Epithelial cell of proximal tubule (primary cell): ENCODE measurements around the gene HBQ1. TPM values are rescaled to one million over a fixed set of nuclear protein-coding genes. Genes with fewer than 3 reads are reported as not detected.
A peak's percentile ranks its signal among the peaks of the same experiment; 100 is the strongest.
"Not testable (repeated sequence)": the region's sequence is repeated elsewhere in the genome, so short reads cannot be mapped to it uniquely, and the experiment has no call there.

Source experiments
- DNase-seq: peaks from one replicate; pipeline ENCODE4 v3.0.0-alpha.2; 2011; ENCODE audit warnings: low read depth
- H3K4me3 ChIP-seq: 2 replicates; pipeline ENCODE4 v1.5.1; 2011; ENCODE audit warnings: low read depth, mild to moderate bottlenecking, low read length
- total RNA-seq: library from RNA; depleted of rRNA; stranded (reverse); fragments of >200 nt; gene quantifications from 2 replicates; pipeline ENCODE4 v1.2.3, GENCODE V29; 2015
- TF ChIP-seq, protein P1 (sequence below): conservative IDR thresholded peaks from 2 replicates; pipeline ENCODE4 v1.5.1; 2012; ENCODE audit warnings: low read depth, mild to moderate bottlenecking, low read length

The HBQ1 gene
- total RNA-seq, 1 donor from 2014 or later: 12.1 TPM

- no peak overlapping the region for H3K4me3 ChIP-seq
- TF ChIP-seq, protein P1, sequence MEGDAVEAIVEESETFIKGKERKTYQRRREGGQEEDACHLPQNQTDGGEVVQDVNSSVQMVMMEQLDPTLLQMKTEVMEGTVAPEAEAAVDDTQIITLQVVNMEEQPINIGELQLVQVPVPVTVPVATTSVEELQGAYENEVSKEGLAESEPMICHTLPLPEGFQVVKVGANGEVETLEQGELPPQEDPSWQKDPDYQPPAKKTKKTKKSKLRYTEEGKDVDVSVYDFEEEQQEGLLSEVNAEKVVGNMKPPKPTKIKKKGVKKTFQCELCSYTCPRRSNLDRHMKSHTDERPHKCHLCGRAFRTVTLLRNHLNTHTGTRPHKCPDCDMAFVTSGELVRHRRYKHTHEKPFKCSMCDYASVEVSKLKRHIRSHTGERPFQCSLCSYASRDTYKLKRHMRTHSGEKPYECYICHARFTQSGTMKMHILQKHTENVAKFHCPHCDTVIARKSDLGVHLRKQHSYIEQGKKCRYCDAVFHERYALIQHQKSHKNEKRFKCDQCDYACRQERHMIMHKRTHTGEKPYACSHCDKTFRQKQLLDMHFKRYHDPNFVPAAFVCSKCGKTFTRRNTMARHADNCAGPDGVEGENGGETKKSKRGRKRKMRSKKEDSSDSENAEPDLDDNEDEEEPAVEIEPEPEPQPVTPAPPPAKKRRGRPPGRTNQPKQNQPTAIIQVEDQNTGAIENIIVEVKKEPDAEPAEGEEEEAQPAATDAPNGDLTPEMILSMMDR: no peak
These were observed 32.7 kb downstream of the HBQ1 start for GRCh38 chr16:212999-213398.

GRCh38 chr16:220021-220420 lies 39.8 kb downstream of the HBQ1 start:
- no peak for DNase-seq
- TF ChIP-seq, protein P1: no peak
- no peak overlapping the region for H3K4me3 ChIP-seq

More at GRCh38 chr16:212999-213398, 32.7 kb downstream of the HBQ1 start:
- DNase-seq: no peak

DNA sequence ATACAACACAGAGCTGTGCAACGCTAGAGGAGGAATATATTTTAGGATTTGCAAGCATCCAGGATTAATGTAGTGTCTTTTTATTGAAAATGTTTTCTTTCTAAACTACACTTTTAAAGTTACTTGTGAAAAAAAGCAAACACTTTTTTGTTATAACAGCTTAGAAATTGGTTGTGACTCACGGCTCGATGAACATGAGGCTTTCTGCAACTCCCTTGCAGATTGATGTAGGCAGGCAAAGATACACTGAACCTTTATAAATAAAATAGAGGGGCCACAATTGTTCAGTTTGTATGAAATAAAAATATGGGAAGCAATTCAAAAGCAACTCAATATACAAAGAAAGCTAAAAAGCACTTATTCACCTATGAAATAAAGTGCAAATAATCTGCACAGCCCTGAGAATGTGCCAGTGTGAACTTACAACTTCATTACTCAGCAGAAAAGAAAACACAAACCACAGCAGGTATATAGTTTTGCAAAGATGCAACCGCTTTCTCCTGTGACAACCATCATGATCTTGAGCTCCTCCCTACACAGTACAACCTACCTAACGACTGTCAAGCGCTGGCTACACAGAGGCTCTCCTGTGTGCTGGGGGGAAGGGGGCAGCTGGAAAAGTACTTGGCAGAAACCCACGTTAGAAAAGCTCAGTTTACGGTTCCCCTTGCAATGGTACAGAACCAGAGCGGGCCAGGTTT lies 48.0 kb downstream of the HBQ1 start:
- peak overlapping the region; percentile 89 for H3K4me3 ChIP-seq
- TF ChIP-seq, protein P1: no peak
- DNase-seq: no peak

- TF ChIP-seq, protein P1: no peak
- no peak for DNase-seq
- peak within 1 kb of the TSS; percentile 89 for H3K4me3 ChIP-seq
These were observed 48.8 kb downstream of the HBQ1 start, which contains the start of gene LUC7L for GRCh38 chr16:228852-229730. Gene LUC7L, minus strand, starts transcription at chr16:229449. Its CDS starts 110 bp downstream, at chr16:229339.

DNA sequence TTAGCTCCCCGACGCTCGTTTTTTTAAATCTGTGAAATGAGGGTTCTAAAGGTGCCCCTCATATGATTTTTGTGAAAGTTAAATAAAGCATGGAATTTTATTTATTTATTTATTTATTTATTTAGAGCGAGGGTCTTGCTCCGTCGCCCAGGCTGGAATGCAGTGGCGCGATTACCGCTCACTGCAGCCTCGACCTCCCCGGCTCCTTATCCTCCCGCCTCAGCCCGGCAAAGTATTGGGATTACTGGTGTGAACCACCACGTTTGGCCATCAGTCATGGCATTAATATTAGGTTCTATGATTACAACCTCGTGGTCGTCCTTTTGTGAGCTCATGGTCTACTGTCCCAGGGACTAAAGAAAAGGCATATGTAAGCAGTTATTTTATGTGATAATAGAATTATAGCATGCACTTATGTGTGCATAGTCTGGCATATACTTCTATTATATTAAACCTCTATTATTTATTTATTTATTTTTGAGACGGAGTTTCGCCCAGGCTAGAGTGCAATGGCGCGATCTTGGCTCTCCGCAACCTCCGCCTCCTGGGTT lies 49.5 kb downstream of the HBQ1 start:
- peak overlapping the region; percentile 89 for H3K4me3 ChIP-seq
- TF ChIP-seq, protein P1: no peak
- DNase-seq: no peak

DNA sequence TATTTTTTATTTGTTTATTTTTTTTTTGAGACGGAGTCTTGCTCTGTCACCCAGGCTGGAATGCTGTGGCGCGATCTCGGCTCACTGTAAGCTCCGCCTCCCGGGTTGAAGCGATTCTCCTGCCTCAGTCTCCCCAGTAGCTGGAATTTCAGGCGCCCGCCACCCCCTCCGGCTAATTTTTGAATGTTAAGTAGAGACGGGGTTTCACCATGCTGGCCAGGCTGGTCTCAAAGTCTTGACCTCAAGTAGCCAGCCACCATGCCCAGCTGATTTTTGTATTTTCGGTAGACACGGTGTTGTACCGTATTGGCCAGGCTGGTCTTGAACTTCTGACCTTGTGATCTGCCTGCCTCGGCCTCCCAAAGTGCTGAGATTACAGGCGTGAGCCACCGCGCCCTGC lies 50.1 kb downstream of the HBQ1 start:
- not testable (repeated sequence) for DNase-seq, H3K4me3 ChIP-seq

Other genes with a start within 250 kb of the HBQ1 start
- 9.4 and 23.7 TPM in 2 replicates for gene POLR3K, start 126.9 kb upstream of the HBQ1 start, total RNA-seq
- gene SNRNP25, start 126.6 kb upstream of the HBQ1 start, total RNA-seq: 53.9 and 78.1 TPM in 2 replicates
- 17.5 and 21.2 TPM in 2 replicates for gene RHBDF1, start 107.8 kb upstream of the HBQ1 start, total RNA-seq
- gene MPG, start 102.2 kb upstream of the HBQ1 start, total RNA-seq: 92.8 and 223 TPM in 2 replicates
- 12.2 and 14.4 TPM in 2 replicates for gene NPRL3, start 41.8 kb upstream of the HBQ1 start, total RNA-seq
- gene HBZ, start 27.8 kb upstream of the HBQ1 start, total RNA-seq: not detected in 2 replicates
- not detected in 2 replicates for gene HBM, start 14.5 kb upstream of the HBQ1 start, total RNA-seq
- not detected in 2 replicates for gene HBA2, start 7.6 kb upstream of the HBQ1 start, total RNA-seq
- gene HBA1, start 3.8 kb upstream of the HBQ1 start, total RNA-seq: not detected in 2 replicates
- gene LUC7L, start 49.0 kb downstream of the HBQ1 start, total RNA-seq: 49.3 and 77.6 TPM in 2 replicates
- 67.3 and 87.6 TPM in 2 replicates for gene FAM234A, start 54.4 kb downstream of the HBQ1 start, total RNA-seq
- gene RGS11, start 95.5 kb downstream of the HBQ1 start, total RNA-seq: 1.0 TPM in 1 of 2 replicates, not detected in the other
- 0.29 TPM in 1 of 2 replicates, not detected in the other for gene ARHGDIG, start 100.1 kb downstream of the HBQ1 start, total RNA-seq
- not detected in 2 replicates for gene PDIA2, start 102.7 kb downstream of the HBQ1 start, total RNA-seq
- 33.9 and 36.0 TPM in 2 replicates for gene AXIN1, start 172.3 kb downstream of the HBQ1 start, total RNA-seq
- 188 and 253 TPM in 2 replicates for gene MRPL28, start 190.1 kb downstream of the HBQ1 start, total RNA-seq
- gene PGAP6, start 201.5 kb downstream of the HBQ1 start, total RNA-seq: 69.3 and 87.2 TPM in 2 replicates
- 82.3 and 93.2 TPM in 2 replicates for gene NME4, start 216.7 kb downstream of the HBQ1 start, total RNA-seq
- gene DECR2, start 221.4 kb downstream of the HBQ1 start, total RNA-seq: 12.9 and 20.8 TPM in 2 replicates
- gene RAB11FIP3, start 245.2 kb downstream of the HBQ1 start, total RNA-seq: 26.6 and 29.1 TPM in 2 replicates